NCI-H510A (cell line): Measurements from ENCODE around the gene SMOC2.

ENCODE experiments used
- DNase-seq: peaks from one replicate; lab custom pipeline; 2025; lab: John Stamatoyannopoulos, UW

The SMOC2 gene

GRCh38 chr6:168415098-168415992, 25.6 kb upstream of the SMOC2 start:
- no peak for DNase-seq

GRCh38 chr6:168415993-168416530, 24.9 kb upstream of the SMOC2 start:
- no peak for DNase-seq

- DNase-seq, result no peak
These were observed 24.5 kb upstream of the SMOC2 start for GRCh38 chr6:168416531-168416930.

- DNase-seq, result no peak
These were observed 23.8 kb upstream of the SMOC2 start for GRCh38 chr6:168417191-168417590.

GRCh38 chr6:168417679-168418557, 23.1 kb upstream of the SMOC2 start:
- no peak for DNase-seq

GRCh38 chr6:168418711-168419121, 22.3 kb upstream of the SMOC2 start:
- DNase-seq, result no peak

GRCh38 chr6:168419569-168419968, 21.4 kb upstream of the SMOC2 start:
- no peak for DNase-seq

- DNase-seq, result no peak
These were observed 20.9 kb upstream of the SMOC2 start for GRCh38 chr6:168420084-168420483.

GRCh38 chr6:168420706-168421105, 20.3 kb upstream of the SMOC2 start:
- DNase-seq, result no peak

- no peak for DNase-seq
These were observed 13.8 kb upstream of the SMOC2 start for GRCh38 chr6:168427184-168427583.

GRCh38 chr6:168428052-168428826, 12.7 kb upstream of the SMOC2 start:
- no peak for DNase-seq

- DNase-seq, result no peak
These were observed 12.1 kb upstream of the SMOC2 start for GRCh38 chr6:168428863-168429262.

GRCh38 chr6:168432196-168432595, 8.8 kb upstream of the SMOC2 start:
- DNase-seq, result no peak

- no peak for DNase-seq
These were observed 7.1 kb upstream of the SMOC2 start for GRCh38 chr6:168433898-168434297.

- no peak for DNase-seq
These were observed 6.5 kb upstream of the SMOC2 start for GRCh38 chr6:168434505-168434904.

GRCh38 chr6:168437751-168438150, 3.2 kb upstream of the SMOC2 start:
- DNase-seq, result no peak

- DNase-seq, result no peak
These were observed 2.0 kb upstream of the SMOC2 start for GRCh38 chr6:168438783-168439520.

GRCh38 chr6:168439794-168440450, 1.1 kb upstream of the SMOC2 start:
- no peak for DNase-seq

- no peak for DNase-seq
These were observed 729 bp downstream of the SMOC2 start for GRCh38 chr6:168441434-168442391.
